ENCODE data around the gene NRN1L.
"Not testable (repeated sequence)": the region's sequence is repeated elsewhere in the genome, so short reads cannot be mapped to it uniquely, and the experiment has no call there.

DNA sequence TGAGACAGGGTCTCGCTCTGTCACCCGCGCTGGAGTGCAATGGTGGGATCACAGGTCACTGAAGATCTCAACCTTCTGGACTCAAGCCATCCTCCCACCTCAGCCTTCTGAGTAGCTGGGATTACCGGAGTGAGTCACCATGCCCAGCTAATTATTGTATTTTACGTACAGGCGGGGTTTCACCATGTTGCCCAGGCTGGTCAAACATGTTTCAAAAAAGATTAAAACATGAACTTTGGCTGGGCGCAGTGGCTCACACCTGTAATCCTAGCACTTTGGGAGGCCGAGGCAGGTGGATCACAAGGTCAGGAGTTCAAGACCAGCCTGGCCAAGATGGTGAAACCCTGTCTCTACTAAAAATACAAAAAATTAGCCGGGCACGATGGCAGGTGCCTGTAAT is 47.5 kb upstream of the NRN1L start:
- not testable (repeated sequence) for TF ChIP-seq POLR2A (IDR thresholded peaks at IDR 0.05; ENCODE audit: low read depth, low read length); EZH2 (IDR thresholded peaks at IDR 0.05; ENCODE audit: borderline replicate concordance, low read depth, low read length, severe bottlenecking); POLR2AphosphoS5 (IDR thresholded peaks at IDR 0.05; ENCODE audit: insufficient read depth, low read depth, low read length)
- TF ChIP-seq, protein P1, sequence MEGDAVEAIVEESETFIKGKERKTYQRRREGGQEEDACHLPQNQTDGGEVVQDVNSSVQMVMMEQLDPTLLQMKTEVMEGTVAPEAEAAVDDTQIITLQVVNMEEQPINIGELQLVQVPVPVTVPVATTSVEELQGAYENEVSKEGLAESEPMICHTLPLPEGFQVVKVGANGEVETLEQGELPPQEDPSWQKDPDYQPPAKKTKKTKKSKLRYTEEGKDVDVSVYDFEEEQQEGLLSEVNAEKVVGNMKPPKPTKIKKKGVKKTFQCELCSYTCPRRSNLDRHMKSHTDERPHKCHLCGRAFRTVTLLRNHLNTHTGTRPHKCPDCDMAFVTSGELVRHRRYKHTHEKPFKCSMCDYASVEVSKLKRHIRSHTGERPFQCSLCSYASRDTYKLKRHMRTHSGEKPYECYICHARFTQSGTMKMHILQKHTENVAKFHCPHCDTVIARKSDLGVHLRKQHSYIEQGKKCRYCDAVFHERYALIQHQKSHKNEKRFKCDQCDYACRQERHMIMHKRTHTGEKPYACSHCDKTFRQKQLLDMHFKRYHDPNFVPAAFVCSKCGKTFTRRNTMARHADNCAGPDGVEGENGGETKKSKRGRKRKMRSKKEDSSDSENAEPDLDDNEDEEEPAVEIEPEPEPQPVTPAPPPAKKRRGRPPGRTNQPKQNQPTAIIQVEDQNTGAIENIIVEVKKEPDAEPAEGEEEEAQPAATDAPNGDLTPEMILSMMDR (IDR thresholded peaks at IDR 0.05; ENCODE audit: extremely low read depth in 1 of 2, insufficient read depth in 1 of 2, low read depth in 1 of 2, low read length in 2 of 2): not testable (repeated sequence)
